ENCODE measurements around the gene CDH19.
"Not testable (repeated sequence)": the region's sequence is repeated elsewhere in the genome, so short reads cannot be mapped to it uniquely, and the experiment has no call there.

The CDH19 gene

GRCh38 chr18:66495844-66496243 lies 108.0 kb downstream of the CDH19 start:
- DNase-seq (ENCODE audit: low read depth), result peak; percentile 59
- no peak for TF ChIP-seq MYC (IDR thresholded peaks at IDR 0.05; ENCODE audit: low read depth, low read length)
- no peak for TF ChIP-seq POLR2A (IDR thresholded peaks at IDR 0.05; ENCODE audit: extremely low read depth, insufficient read length)
- TF ChIP-seq CTCF (IDR thresholded peaks at IDR 0.05; ENCODE audit: low read depth, low read length), result peak; percentile 26
- no peak overlapping the region for H3K4me3 ChIP-seq (ENCODE audit: low read depth, low read length)

GRCh38 chr18:66473882-66474281 lies 130.0 kb downstream of the CDH19 start:
- DNase-seq (ENCODE audit: low read depth), result no peak
- H3K4me3 ChIP-seq (ENCODE audit: low read depth, low read length), result no peak overlapping the region
- TF ChIP-seq, protein P1, sequence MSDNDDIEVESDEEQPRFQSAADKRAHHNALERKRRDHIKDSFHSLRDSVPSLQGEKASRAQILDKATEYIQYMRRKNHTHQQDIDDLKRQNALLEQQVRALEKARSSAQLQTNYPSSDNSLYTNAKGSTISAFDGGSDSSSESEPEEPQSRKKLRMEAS (IDR thresholded peaks at IDR 0.05; ENCODE audit: low read depth, low read length), result no peak
- TF ChIP-seq MYC (IDR thresholded peaks at IDR 0.05; ENCODE audit: low read depth, low read length) (no peak), POLR2A (IDR thresholded peaks at IDR 0.05; ENCODE audit: extremely low read depth, insufficient read length) (no peak), CTCF (IDR thresholded peaks at IDR 0.05; ENCODE audit: low read depth, low read length) (no peak)

DNA sequence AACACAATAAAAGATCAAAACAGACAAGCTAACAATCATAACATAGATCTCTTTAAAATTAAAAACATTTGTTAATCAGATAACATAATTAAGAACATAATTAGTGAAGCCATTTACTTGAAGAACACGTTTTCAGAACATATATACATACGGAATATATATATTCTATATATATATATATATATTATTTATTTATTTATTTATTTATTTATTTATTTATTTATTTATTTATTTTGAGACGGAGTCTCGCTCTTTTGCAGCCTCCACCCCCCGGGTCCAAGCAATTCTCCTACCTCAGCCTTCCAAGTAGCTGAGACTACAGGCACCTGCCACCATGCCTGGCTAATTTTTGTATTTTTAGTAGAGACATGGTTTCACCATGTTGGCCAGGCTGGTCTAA lies 137.7 kb downstream of the CDH19 start:
- not testable (repeated sequence) for DNase-seq (ENCODE audit: low read depth); H3K4me3 ChIP-seq (ENCODE audit: low read depth, low read length)

DNA sequence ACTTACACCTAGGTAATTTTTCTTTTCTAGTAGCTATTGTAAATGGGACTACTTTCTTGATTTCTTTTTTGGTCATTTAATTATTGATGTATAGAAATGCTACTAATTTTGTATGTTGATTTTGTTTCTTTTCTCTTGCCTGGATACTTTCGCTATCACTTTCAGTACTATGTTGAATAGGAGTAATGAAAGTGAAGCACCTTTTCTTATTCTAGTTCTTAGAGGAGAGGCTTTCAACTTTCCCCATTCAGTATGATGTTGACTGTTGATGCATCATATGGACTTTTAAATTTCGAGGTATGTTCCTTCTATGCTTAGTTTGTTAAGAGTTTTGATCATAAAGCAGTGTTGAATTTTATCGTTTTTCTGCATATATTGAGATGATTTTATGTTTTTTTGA lies 142.5 kb downstream of the CDH19 start:
- DNase-seq (ENCODE audit: low read depth), result no peak
- TF ChIP-seq POLR2A (IDR thresholded peaks at IDR 0.05; ENCODE audit: extremely low read depth, insufficient read length) (no peak), CTCF (IDR thresholded peaks at IDR 0.05; ENCODE audit: low read depth, low read length) (no peak), MYC (IDR thresholded peaks at IDR 0.05; ENCODE audit: low read depth, low read length) (no peak)
- TF ChIP-seq, protein P1 (IDR thresholded peaks at IDR 0.05; ENCODE audit: low read depth, low read length), result no peak
- H3K4me3 ChIP-seq (ENCODE audit: low read depth, low read length), result no peak overlapping the region

- TF ChIP-seq, protein P1 (IDR thresholded peaks at IDR 0.05; ENCODE audit: low read depth, low read length), result no peak
- TF ChIP-seq CTCF (IDR thresholded peaks at IDR 0.05; ENCODE audit: low read depth, low read length) (no peak), POLR2A (IDR thresholded peaks at IDR 0.05; ENCODE audit: extremely low read depth, insufficient read length) (no peak), MYC (IDR thresholded peaks at IDR 0.05; ENCODE audit: low read depth, low read length) (no peak)
- DNase-seq (ENCODE audit: low read depth), result no peak
- no peak overlapping the region for H3K4me3 ChIP-seq (ENCODE audit: low read depth, low read length)
These were observed 146.6 kb downstream of the CDH19 start for GRCh38 chr18:66457245-66457644.

All from NB4 (cell line).